ENCODE data around the gene CATSPER4. TPM values are rescaled to one million over a fixed set of nuclear protein-coding genes. Genes with fewer than 3 reads are reported as not detected.

The CATSPER4 gene
- total RNA-seq: not detected

DNA sequence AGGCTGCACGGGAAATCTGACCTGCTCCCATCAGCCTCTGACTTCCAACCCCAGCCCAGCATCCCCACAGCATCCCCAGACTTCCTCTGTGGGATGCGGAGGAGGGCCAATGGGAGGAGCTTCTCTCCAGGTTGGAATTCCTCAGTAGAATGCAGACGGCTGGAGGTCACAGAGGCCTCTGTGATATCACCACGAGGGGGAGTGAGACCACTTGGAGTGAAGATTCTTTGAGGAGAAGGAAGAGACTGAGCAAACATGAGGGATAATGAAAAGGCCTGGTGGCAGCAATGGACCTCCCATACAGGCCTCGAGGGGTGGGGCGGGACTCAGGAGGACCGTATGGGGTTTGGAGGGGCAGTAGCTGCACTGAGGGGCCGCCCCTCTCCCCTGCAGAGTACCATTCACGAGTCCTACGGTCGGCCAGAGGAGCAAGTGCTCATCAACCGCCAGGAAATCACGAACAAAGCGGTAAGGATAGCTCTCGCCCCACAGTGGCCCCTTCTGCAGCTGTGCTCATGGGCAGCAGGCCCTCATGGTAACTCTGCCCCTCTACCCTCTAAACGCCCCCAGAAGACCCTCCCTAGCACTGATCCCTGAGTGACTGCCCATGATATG, at the start of gene CATSPER4:
Gene CATSPER4, plus strand, starts transcription at position 230 of the 615 bp plus-strand sequence. Its CDS starts 26 bp downstream, at position 256.
- no peak for DNase-seq

DNA sequence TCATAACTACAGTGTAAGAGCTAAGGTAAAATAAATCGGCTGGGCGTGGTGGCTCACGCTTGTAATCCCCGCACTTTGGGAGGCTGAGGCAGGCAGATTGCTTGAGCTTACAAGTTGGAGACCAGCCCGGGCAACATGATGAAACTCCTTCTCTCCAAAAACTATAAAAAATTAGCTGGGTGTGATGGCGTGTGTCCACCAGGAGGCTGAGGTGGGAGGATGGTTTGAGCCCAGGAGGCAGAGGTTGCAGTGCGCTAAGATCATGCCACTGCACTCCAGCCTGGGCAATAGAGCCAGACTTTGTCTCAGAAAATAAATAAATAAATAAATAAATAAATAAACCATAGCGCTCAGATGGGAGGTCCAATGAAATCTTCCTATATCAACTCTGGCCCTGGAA, 48.2 kb upstream of the CATSPER4 start:
- DNase-seq: no peak

DNA sequence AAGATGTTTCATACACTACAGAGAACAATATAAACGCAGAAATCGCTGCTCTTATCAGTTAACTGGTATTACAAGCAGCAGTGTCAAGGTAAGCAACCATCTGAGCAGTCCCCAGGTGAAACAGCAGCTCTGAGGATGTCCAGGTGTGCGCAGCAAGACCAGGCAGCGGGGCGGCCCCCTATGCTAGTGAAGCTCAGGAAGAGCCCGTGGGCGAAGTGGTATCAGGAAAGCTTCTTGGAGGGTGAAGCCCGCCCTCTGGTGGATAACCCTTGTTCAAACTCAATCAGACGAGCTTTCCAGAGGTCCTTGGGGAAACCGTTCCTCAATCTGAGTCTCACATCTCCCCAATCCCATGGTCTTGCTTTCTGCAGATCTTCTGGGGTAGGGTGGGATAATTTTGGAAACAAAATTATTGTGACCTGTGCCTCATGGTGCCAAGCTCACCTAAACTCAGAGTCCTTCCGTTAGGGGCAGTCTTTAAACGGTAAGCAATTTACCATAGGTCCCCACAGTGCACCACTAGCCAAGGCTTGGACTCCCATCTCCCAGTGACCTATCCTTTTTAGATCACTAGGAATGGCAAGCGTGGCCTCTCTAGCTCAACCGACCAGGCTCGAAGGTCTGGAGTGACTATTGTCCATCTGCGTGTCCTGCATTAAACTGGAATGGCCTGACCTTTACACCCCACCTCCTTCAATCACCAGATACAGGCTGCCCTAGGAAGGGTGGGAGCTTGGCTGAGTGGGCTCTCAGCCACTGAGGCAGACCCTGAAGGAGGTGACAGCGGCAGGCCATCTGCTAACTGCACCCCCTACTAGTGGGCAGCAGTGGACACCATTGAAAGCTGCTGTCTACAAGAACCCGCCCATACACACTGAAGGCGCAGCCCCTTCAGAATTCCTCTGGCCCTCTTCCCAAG, 45.1 kb upstream of the CATSPER4 start:
- DNase-seq: peak; percentile 34

DNA sequence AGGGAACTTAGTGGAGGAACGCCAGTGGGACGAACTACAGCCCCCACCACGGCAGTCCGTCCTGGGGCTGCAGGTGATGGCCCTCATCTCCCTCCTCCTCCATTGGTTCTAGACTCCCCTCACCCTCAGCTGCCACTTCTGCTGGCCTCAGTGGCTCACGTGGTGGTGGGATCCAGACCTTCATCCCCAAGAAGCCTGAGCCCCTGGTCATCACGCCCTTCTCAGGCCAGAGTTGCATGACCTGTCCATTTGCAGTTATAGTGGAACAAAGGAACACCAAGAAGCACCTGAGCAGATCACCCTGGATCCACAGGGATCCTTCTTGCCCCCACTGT, 44.5 kb upstream of the CATSPER4 start:
- no peak for DNase-seq

DNA sequence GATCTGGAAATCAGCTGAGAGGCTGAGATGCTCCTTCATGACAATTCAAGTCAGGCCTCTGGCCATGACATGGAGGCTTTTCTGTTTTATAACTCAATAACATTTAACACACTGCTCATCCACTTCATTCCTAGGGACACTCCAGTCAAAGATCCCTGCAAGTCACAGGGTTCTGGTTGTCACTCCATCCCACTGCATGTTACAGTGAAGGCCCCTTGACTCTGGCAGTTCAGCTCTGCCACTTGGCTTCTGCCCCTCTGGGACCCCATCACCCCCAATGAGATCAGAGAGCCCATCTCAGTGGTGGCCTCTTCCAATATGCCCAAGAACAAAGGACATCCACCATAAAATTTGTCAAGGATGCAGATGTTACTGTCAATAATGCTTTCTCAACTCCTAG, 41.5 kb upstream of the CATSPER4 start:
- DNase-seq: no peak

DNA sequence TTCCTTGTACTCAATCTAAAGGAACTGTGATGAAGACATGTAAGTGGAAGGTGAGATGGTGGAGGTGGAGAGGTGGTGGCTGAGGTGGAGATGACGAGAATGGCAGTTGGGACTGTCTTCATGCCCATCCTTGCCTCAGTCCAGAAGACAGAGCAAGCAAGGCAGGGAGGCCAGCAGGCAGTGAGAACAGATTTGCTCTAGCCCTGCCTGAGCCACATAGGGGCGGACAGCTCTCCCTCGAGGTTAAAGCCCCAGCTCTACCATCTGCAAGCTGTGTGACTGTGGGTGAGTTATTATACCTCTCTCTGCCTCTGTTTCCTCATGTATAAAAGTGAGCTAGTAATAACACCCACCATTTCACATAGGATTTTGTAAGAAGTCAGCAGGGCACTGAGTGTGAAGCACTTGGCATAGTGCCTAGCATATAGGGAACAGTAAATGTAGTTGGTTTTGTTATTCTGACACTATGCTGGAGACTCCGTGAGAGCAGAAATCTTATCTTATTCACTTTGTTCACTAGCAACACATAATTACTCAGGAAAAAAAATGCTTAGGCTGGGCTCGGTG, 36.4 kb upstream of the CATSPER4 start:
- no peak for DNase-seq

DNA sequence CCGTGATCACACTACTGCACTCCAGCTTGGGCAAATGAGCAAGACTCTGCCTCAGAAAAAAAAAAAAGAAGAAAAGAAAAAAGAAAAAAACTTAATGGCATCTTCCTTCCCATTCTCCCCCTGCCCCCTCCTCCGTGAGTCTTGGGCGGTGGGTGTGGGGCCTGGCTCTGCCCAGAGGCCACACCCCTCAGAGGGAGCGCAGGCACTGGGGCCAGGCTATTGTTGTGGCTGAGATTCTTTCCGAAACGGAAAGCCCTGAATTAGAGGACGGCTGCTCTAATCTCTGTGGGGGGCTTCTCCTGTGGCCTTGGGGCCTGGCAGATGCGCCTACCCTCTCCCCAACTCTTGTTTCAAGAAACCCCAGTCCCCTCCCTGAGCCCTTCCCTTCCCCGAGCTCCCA, 35.7 kb upstream of the CATSPER4 start:
- DNase-seq: no peak

DNA sequence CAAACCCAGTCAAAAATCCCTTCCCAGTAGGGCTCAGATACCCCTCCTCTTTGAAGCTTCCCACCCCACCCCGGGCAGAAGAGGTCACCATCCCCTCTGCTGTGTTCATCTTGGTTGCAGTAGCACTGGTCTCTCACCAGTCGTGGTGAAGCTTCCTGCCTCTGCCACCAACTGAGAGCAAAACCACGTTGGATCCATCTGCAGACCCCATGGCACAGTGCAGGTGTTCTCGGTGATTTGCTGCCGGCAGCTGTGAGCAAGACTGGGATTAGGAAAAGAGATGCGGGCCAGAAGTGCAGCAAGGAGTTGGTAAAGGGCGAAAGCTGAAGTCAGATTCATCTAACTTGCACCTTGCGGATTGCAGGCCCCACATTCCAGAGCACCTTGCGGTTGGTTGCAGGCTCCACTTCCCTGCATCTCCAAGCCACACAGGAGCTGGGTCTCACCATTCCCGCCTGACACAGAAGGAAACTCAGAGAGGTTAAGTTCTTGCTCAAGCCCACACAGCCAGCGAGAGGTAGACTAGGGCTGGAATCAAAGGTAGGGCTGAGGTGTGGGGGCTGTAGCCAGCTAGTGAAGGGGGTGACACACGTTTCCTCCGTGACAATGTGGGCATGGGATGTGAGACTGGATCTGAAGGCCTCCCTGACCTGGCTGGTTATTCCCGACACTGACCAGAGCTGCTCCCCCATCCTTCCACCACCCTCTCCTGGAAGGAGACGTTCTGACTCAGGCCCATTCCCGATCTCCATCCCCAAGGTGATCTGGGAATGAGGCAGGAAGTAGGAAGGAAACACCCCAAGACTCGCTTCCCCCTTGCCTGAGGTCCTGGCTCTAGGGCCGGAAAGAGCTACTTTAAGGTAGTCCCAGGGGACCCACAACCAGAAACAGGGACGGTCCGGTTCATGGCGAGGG, 34.8 kb upstream of the CATSPER4 start:
- DNase-seq: no peak

DNA sequence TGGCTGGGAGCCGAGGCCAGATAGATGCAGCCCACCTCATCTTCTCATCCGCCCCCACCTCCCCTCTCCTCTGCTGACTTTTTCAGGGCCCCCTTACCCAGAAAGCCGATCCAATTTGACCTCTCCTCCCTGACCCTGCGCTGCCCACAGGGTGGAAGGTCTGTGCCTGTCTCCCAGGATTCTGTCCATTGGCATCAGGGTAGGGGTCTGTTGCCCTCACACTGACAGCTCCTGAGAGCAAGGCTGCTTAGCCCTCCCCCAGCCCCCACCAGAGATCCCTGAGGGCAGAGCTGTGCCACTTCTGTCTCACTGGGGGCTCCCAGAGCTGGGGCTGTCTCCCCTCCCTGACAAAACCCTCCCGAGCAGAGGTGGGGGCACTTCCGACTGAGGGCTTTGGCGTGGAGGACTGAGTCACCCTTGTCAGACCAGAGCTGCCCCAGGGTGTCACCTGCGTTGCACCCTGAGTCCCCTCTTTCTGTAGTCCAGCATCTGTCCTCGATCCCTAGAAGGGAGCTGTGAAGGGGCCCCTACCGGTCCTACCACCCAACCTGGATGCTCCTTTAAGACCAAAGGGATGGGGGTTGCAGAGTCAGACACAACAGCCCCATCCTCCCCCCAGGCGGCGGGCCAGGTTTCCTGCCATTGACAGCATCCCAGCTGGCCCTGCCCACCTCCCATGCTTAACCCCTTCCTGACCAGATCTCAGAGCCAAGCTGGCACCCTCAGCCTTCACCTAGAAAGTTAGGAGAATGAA, 33.9 kb upstream of the CATSPER4 start:
- DNase-seq: no peak

DNA sequence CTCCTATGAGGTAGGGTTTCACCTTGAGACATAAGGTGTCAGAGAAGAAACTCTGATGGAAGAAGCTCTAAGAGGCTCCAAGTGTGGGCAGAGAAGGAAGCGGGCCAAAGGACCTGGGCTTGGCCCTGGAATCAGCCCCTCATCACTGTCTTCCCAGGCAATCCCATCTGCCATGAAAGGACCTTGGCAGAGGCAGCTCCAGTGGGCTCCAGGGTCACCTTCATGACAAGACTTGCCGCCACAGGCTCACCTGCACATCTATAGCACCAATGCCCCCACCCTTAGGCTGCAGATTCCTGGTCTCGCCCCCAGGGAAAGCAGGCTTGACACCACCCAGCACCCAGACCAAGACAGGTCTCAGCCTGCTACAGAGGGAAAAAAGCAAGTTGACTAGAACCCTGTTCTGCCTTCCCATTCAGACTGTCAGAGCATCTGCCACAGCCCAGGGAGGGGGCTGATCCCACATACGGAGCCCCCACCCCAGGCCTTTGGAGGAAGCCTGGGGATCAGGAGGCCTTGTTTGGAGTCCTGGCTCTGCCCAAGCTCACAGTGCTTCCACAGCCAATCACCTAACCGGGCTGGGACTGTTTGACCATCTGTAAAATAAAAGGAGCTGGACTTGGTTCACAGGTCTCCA, 32.0 kb upstream of the CATSPER4 start:
- no peak for DNase-seq

DNA sequence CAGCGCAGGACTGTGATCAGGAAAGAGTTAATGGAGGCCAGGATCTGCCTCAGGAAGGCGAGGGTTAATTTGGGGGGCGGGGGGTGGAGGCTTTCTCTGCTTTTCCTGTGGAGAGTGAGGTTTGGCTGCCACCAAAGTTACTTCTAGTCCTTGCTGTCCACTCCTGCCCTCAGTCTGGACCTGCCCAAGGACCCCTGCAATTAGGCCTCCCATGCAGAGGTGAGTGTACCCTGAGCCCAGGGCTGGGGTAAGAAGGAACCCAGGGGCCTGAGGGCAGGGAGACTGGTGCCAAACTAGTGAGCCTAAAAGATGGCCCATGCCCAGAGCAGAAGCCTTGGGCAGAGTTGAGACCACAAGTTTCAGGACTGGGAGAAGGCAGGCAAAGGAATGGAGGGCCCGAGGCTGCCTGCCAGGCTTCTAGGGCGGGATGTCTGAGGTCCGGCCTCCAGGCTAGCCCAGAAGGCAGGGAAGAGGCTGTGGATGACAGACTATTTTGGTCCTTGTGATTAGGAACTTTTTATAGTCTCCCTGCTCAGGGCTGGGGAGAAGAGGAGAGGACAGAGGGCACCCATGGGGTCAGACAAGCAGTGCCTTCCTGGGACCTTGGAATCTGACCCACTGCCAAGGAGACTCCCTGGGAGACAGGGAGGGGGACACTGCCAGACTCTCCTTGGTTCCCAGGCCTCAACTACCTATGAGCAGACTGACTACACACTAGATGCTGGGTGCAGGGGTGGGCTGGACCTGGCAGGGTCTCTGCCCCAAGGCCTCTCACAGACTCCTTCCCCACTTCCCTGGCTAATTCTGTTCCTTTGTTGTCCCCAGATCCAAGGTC, 31.3 kb upstream of the CATSPER4 start, which contains the start of gene FAM110D:
Gene FAM110D, plus strand, starts transcription at position 172 of the 835 bp plus-strand sequence. CDS start 2,213 bp downstream, outside the sequence.
- no peak for DNase-seq

DNA sequence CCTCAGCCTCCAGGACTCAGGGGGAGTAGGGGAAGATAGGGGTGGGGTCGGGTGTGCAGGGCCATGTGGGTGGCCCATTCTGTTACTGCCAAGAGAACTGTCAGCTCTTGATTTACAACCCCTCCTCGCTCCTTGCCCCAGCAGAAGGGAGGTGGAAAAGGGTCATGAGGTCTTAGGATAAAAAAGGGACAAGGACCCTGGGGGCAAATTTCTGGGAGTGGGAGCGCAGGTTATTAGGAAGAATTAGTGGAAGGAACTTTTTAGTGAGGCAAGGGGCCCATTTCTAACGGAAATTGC, 30.7 kb upstream of the CATSPER4 start:
- no peak for DNase-seq

DNA sequence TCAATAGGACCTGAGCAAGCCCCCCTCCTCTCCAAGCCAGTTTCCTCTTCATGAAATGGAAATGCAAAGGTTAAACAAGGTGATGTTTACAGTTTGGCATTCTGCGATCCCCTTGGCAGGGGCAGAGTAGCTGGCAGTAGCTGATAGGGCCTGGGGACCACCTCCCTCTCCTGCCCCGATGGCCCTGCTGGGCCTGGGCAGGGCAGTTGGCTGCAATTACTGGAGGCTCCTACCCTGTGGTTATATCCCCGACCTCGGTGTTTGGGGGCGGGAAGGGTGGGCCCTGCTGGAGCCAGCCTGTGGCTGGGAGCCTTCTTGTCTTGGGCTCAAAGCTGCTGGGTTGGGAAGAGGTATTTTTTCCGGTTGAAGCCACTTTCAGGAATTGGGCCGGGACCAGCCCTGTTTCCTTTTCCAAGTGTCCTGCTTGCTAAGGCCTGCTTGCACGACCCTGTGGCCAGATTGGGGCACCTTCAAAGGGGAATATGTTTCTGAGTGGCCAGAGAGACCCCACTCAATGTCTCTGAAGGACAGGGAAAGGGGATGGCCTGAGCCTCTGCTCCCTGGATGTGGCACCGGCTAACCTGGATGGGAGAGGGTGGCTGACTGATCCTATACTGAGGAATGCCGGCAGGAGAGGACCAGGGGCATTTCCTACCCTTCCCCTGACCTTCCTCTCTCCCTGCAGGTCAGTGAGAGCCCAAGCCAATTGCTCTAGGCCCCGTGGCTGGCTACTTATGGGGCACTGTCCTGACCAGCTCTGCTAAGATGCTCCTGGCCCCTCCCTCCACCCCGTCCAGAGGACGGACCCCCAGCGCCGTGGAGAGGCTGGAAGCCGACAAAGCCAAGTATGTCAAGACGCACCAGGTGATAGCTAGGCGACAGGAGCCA, 29.6 kb upstream of the CATSPER4 start:
- no peak for DNase-seq

DNA sequence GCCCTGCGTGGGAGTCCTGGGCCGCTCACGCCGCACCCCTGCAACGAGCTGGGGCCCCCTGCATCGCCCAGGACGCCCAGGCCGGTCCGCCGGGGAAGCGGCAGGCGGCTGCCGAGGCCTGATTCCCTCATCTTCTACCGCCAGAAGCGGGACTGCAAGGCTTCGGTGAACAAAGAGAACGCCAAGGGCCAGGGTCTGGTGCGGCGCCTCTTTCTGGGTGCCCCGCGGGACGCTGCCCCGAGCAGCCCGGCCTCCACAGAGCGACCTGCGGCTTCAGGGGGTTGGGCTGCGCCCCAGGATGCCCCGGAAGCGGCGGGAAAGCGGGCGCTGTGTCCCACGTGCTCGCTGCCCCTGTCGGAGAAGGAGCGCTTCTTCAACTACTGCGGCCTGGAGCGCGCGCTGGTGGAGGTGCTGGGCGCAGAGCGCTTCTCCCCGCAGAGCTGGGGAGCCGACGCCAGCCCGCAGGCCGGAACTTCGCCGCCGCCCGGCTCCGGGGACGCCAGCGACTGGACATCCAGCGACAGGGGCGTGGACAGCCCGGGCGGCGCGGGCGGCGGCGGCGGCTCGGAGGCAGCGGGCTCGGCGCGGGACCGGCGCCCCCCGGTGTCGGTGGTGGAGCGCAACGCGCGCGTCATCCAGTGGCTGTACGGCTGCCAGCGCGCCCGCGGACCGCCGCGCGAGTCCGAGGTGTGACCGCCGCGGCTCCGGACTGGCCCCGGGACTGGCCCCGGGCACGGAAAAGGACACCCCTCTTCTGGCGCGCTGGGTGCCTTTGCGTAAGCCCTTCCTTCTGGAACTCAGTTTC, 28.8 kb upstream of the CATSPER4 start:
- DNase-seq: no peak

DNA sequence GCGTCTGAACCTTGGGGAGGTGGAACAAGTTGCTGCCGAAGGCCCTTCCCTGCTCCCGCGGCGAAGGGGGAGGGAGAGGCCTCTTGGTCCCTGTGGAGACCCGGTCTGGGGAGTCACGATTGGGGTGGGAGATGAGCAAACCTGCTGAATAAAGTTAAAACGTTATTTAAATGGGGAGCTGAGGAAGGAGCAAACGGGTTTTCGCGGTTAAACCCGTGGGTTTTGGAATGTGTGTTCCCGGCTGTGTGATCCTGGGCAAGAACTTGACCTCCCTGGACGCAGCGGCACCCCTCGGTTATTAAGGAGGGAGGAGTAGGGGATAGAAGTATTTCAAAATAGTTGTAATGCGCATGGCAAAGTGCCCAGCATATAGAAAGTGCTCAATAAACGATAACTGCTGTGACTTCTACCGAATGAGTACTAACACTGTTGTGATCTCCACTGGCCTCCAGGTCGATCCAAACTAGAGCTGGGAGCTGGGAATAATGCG, 28.1 kb upstream of the CATSPER4 start:
- no peak for DNase-seq

DNA sequence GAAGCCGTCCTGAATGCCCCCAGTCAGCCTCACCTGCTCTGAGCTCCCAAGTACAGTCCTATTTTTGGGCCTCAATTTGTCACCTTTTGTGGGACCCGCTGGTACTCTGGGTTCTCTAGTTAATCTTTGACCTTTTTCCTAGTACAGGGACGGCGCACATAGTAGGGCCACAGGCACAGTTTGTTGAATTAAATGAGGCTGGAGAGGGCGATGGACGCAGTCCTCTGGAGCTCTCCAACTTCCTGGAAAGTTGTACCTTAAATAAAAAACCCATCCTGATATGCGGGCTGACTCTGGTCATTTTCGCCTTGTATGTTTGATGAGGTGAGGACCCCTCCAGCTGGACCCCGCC, 26.7 kb upstream of the CATSPER4 start:
- no peak for DNase-seq

DNA sequence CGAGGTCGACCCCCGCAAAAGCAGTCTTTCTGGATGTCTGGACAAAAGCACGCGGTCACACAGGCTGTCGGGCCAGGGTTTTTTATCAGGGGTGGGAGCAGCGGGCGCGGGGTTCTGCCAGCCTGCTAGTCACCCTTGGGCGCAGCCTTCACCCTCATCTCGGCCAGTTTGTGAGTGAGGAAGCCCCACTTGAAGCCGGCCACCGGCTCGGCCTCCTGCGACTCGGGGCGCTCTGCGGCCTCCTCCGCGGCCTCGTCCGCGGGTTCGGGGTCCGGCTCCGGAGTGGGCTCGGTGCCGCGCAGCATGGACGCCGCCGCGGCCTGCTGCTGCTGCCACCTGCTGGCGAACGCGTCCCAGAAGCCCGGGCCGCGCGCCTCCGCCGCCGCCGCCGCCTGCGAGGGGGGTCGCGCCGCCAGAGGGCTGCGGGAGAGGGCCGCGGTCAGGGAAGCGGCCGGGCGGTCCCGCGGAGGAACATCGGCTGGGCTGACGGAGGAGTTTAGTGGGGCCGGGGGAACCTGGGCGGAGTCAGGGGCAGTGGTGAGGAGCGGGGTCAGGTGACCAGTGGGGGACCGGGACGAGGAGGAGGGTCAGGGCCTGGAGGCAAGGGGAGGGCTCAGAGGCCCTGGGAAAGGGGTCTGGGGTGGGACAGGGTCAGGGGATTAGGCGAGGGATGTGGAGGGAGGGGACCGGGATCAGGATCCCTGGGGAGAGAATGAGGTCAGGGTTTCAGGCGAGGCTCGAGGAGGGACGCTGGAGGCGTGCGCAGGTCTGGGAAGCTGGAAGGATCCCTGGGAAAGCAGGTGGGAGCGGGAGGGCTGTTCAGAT, 26.2 kb upstream of the CATSPER4 start:
- DNase-seq: no peak
